Activated CD8-positive, alpha-beta memory T cell treated with anti-CD3 and anti-CD28 coated beads for 48 hours (primary cell): ENCODE results near the gene NHEJ1.

Source experiments
- DNase-seq, 3 experiments: peaks; one replicate each; pipeline ENCODE4 v3.0.0-alpha.2; 2020; ENCODE audit warnings: low read depth in 2 of 3, low spot score in 2 of 3

Gene NHEJ1

GRCh38 chr2:219182331-219183150 is 21.9 kb upstream of the NHEJ1 start:
- DNase-seq, result no peak

DNA sequence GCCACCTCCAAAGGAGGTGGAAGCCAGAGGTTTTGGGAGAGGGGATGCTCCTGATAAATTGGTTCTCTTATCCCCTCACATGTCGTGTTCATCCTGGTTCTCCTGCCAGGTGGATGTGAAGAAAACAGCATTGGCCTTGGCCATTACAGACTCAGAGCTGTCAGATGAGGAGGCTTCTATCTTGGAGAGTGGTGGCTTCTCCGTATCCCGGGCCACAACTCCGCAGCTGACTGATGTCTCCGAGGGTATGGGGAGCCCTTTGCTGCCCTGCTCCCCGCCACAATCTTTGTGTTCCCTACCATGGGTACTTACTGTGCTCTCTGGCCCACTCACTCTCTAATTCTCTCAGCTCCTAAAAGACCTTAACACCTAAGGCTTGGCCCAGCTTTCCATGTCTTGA is 20.9 kb upstream of the NHEJ1 start:
- no peak for DNase-seq

DNA sequence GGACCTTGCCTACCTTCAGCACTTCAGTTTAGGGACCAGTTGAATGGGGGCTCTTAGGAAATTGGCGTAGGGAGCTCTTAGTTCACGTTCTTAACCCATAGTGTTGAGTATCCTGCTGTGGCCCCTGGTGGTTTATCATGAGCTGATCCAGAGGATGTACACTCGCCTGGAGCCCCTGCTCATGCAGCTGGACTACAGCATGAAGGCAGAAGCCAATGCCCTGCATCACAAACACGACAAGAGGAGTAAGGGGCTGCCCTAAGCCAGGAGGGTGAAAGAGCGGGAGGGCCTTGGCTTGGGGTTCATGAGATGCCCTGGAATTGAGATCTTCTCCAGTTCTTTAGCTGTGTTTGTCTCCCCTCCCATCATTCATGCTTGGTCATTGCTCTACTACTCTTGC is 20.3 kb upstream of the NHEJ1 start:
- DNase-seq, result no peak

- no peak for DNase-seq
Observed at GRCh38 chr2:219179601-219180465, 19.2 kb upstream of the NHEJ1 start.

DNA sequence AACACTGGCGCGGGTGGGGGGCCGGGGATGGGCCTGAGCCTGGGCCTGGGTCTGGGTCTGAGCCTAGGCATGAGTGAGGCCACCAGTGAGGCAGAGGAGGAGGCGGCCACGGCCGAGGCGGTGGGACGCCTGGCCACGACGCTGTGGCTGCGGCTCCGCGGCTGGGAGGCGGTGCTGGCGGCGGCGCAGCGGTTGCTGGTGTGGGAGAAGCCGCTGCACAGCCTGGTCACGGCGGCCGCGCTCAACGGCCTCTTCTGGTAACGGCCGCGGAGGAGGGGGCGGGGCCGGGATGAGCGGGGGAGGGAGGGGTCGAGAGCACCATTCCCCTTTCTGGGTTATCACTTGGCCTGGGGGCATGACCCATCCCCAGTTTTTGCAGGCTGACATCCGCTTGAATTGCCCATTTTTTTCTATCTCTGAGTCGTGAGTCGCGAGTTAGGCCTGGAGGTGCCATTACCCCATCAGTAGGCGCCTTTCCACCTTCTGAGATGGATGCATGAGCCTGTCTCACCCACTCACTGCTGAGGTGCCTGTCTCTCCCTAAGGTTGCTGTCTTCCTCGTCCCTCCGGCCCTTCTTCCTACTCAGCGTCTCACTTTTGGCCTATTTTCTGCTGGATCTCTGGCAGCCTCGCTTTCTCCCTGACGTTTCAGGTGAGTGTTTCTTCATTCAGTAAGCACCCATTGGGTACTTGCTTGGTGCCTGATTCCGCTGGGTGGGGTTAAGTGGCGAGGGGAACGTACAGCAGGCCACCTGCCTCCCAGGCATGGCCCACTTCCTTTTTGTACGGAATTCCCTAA is 18.0 kb upstream of the NHEJ1 start:
- DNase-seq, result no peak

GRCh38 chr2:219177552-219178376 is 17.1 kb upstream of the NHEJ1 start, which contains the start of gene RETREG2:
TSS of gene RETREG2 (plus strand) at chr2:219178275. CDS start at chr2:219178353, 78 bp downstream.
- DNase-seq, result peak; percentile 62 to 67 (median 62)

DNA sequence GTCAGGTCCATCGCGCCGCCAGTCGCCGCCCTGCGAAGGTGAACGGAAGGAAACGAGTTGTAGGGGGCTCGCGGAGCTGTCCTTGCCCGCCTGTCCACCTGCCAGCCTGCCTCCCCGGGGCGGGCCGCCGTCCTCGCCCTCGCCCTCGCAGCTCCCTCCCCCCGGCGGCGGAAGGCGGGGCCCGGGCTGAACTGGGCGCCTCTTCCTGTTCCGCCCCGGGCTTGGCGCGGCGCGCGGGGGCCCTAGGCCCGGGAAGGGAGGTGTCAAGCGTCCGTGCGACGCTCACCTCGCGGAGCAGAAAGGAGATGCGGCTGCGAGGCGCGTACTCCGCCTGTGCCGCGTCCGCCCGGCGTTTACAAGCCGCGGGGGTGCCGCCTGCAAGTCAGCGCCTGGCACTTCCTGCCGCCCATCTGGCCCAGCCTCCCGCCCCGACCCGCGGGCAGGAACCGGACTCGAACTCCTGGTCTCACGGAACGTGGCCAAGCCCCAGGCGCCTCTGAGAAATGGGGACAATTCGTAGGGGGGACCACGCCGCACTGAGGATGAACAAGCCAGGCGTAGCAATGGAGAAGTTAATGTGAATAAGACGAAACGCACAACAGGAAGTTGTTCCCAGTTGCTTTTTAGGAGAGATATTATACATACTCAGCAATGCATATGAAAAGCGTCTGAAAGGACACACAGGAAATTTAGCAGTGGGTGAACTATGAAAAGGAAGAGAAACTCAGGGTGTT is 16.4 kb upstream of the NHEJ1 start, which contains the start of gene CNPPD1:
TSS of gene CNPPD1 (minus strand) at position 108 of the 734 bp plus-strand sequence. CDS start at position 11, 97 bp downstream.
- DNase-seq, result peak; percentile 61 to 84 (median 61)

DNA sequence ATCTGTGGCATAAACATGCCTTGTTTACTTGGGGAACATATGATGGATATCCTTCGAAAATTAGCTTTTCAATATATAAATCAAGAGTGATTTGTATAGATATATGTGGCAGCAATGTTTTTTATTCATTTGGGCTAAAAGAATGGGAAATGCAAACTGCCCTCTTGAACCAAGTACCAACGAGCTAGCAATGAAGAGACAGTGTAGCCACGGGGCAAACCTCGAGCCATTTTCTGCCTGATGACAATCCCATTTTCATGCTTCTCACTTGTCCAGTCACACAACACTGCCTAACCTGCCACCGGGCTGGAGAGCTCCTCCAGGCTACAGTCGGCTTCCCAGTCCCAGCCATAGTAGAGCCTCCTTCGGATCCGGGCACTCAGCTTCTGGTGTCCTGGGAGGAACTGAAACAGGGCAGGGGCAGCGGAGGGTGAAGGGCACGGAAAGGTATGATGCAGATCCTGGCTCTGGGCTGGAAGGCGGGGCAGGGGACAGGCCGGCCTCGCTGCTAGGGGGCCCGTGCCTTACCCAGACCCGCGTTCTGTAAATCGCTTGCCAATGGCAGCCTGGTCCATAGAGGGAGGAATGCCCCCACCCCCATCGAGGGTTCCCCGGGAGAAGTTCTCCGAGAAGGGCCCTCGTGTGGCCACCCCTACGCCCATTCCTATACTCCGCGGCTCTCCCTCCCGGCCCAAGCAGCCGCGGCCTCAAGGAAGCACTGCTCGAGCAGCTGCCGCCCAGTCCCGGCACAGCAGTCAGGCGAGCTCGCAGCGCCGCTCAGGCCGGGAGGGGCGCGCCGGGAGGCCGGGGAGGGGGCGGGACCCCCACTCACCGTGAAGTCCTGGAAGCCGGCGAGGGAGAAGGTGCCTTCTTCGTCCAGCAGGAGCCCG is 15.6 kb upstream of the NHEJ1 start:
- DNase-seq, result no peak

DNA sequence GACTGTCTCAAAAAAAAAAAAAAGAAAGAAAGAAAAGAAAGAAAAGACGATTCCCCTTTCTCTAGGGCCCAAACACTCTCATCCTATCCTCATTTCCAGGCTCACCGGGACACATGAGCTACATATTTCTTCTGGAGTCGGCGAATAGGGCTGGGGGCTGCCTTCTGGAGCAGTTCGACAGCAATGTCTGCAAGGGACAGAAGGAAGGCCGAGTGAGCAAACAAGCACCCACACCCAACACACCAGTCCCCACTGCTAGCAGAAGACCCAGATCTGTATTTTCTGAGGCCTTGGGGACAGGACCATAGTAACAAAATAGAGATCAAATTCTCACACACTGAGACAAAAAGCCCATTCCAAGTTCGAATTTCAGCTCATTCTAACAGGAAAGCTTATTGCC is 14.9 kb upstream of the NHEJ1 start:
- DNase-seq, result no peak

- DNase-seq, result no peak
Observed at GRCh38 chr2:219174801-219175200, 14.2 kb upstream of the NHEJ1 start.

DNA sequence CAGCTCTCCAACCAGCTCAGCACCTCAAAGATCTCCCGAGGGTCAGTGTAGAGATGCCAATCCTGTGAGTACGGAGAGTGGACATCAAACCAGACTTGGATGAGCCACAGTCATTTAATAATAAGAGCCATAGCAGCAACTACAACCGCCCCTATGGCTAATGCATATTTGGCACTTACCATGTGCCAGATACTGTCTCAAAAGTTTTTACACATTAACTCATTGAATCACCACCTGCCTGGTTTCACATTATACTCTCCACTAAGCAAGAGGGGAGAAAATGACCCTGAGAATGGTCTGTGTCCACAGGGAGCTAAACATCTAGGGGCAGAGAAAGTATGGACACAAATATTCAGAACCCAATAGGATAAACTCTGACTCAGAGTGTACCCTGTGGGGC is 13.5 kb upstream of the NHEJ1 start:
- DNase-seq, result no peak

- DNase-seq, result no peak
Observed at GRCh38 chr2:219173176-219173575, 12.6 kb upstream of the NHEJ1 start.

DNA sequence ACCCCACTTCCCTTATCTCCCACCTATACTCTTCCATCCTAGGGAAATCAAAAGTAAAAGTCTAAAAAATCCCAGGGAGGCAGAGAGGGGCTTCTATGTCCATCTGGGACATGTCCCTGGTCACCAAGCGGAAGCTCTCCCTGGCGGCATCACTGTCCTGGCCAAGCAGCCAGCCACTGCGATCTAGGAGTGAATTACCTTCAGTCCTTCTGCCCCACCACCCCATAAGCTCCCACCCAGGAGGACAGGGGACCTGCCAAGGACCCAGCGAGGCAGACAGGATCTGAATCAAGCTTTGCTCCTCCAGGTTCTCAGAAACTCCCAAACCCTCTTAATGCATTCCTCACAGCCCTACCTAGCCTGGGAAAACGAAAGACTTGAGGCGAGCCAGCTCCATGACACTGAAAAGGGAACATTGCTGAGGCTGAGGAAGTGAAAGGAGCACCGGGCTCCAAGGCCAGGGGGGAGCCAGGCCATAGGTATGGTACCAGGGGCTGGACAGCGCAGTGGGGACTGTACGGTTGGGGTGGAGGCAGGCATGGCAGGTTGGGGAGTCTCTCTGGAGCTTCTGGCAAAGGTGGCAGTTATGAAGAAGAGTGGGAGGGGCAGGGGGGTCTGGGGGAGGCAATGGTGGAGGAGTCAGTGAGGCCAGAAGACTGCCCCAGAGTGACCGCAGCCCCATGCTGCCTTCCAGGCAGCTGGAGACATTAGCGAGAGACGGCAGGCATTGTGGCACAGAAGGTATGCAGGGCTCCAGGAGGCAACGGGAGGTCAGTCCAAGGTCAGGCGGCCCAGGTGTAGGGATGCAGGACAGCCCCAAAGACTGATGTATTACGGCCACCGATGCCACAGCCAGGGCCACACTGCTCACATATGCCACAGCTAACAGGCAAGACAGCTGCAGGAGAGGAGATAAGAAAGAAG is 11.9 kb upstream of the NHEJ1 start:
- no peak for DNase-seq

- no peak for DNase-seq
Observed at GRCh38 chr2:219171231-219171651, 10.6 kb upstream of the NHEJ1 start.

GRCh38 chr2:219169930-219170654 is 9.5 kb upstream of the NHEJ1 start, which contains the start of gene SLC23A3:
TSS of gene SLC23A3 (minus strand) at chr2:219170029. CDS start at chr2:219169984, 45 bp downstream.
- no peak for DNase-seq

DNA sequence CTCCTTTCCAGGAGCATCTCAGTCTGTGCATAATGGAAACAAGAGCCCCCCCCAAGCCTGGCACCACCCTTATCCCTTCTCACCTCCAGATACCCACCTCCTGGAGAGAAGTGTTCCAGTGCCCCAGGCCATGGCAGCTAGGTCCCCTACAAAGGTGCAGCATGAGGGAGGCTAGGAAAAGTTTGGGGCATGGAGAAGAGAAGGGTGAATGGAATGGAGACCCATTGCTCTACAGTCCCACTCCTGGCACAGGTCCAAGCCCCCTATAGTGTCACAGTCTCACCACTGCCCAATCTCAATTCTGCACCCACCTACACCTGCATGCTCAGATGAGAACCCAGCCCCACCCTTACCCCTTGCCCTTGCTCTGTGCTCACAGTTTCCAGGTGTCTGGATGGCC is 8.3 kb upstream of the NHEJ1 start:
- DNase-seq, result no peak

GRCh38 chr2:219168526-219168925 is 7.9 kb upstream of the NHEJ1 start:
- DNase-seq, result no peak
